Thymus (tissue), 11 donors: ENCODE data around the gene KAT7. TPM values are rescaled to one million over a fixed set of nuclear protein-coding genes. Genes with fewer than 3 reads are reported as not detected.
"Not testable (repeated sequence)": the region's sequence is repeated elsewhere in the genome, so short reads cannot be mapped to it uniquely, and the experiment has no call there.

Source experiments
- DNase-seq, 9 donors: peaks; one replicate each; pipeline ENCODE4 v3.0.0-alpha.2; 2013; ENCODE audit warnings: low spot score in 9 of 9, low read depth in 6 of 9, missing footprints in 1 of 9
- H3K27ac ChIP-seq, 2 donors: one replicate each; pipeline ENCODE4 v1.5.1; 2013; ENCODE audit warnings: control low read depth in 1 of 2, low read depth in 1 of 2, low read length in 1 of 2, mild to moderate bottlenecking in 1 of 2, moderate library complexity in 1 of 2
- H3K27me3 ChIP-seq, 2 donors: one replicate each; pipeline ENCODE4 v1.5.1; 2013; ENCODE audit warnings: low read length in 1 of 2; ENCODE audit not compliant: control insufficient read depth in 2 of 2, insufficient read depth in 1 of 2
- H3K36me3 ChIP-seq, 2 donors: one replicate each; pipeline ENCODE4 v1.5.1; 2013; ENCODE audit warnings: low read length in 1 of 2, mild to moderate bottlenecking in 1 of 2, moderate library complexity in 1 of 2; ENCODE audit not compliant: control insufficient read depth in 2 of 2, insufficient read depth in 2 of 2
- H3K4me1 ChIP-seq, 2 donors: one replicate each; pipeline ENCODE4 v1.5.1; 2013; ENCODE audit warnings: low read length in 2 of 2; ENCODE audit not compliant: control insufficient read depth in 2 of 2, insufficient read depth in 2 of 2
- H3K4me3 ChIP-seq, 2 donors: one replicate each; pipeline ENCODE4 v1.5.1; 2013; ENCODE audit warnings: low read length in 2 of 2, control low read depth in 1 of 2, mild to moderate bottlenecking in 1 of 2
- H3K9me3 ChIP-seq, 2 donors: one replicate each; pipeline ENCODE4 v1.5.1; 2013; ENCODE audit warnings: low read length in 1 of 2, mild to moderate bottlenecking in 1 of 2; ENCODE audit not compliant: control insufficient read depth in 2 of 2, insufficient read depth in 1 of 2
- WGBS: extraction: QIAGEN DNeasy Blood & Tissue Kit; methylation state at CpG from one replicate; pipeline ENCODE4 v1.1.7; 2013; 5-methylcytosine and 5-hydroxymethylcytosine counted together
- polyA plus RNA-seq: library from polyadenylated mRNA; stranded (reverse); fragments of 200-250 nt; gene quantifications from one replicate; pipeline ENCODE4 v1.2.3, GENCODE V29; 2013
- total RNA-seq: library from RNA; stranded (reverse); fragments of 120-200 nt; gene quantifications from one replicate; pipeline ENCODE4 v1.2.4, GENCODE V29; 2013
- donor health status: healthy.

Gene KAT7
- total and polyA plus RNA-seq, 2 donors: 14.2 to 28.9 TPM

DNA sequence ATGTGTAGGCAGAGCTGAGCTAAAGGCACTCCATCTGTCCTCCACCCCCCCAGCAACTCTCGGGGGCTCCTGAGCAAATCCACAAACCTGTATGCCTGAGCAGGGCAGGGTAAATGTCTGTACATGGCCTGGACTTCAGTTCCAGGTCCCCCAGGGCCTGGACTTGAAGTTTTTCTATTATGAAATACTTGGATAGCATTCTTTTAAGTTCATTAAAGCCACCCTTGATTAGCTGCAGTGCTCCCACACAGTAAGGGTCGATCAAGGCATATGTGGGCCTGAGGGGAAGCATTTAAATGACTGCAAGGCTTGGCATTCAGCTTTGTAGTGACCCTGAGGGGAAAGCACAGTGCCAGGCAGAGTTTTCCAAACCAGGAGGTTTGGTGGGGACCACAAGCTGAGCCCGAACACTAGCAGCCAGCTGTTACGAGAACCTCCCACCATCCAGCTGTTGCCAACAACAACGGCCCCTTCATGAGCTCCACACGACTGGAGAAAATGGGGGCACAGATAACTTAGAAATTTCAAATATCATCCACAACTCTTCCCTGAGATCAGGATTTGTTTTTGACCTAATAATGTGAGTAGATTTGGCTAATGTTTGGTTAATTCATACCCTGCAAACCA lies 31.2 kb upstream of the KAT7 start:
- Histone ChIP-seq H3K27me3 (no peaks in the 10 kb centered on the region), H3K9me3 (no peaks in the 10 kb centered on the region), H3K4me1 (peaks cover 61 to 64% of the 10 kb centered on the region in 2 donors), H3K4me3 (no peak overlapping the region), H3K27ac (peak overlapping the region; percentile 64 to 68), H3K36me3 (peaks cover 16 to 17% of the 10 kb centered on the region in 2 donors)
- 86% methylated on average over 6 of the region's 6 CpGs for WGBS
- DNase-seq: no peak

DNA sequence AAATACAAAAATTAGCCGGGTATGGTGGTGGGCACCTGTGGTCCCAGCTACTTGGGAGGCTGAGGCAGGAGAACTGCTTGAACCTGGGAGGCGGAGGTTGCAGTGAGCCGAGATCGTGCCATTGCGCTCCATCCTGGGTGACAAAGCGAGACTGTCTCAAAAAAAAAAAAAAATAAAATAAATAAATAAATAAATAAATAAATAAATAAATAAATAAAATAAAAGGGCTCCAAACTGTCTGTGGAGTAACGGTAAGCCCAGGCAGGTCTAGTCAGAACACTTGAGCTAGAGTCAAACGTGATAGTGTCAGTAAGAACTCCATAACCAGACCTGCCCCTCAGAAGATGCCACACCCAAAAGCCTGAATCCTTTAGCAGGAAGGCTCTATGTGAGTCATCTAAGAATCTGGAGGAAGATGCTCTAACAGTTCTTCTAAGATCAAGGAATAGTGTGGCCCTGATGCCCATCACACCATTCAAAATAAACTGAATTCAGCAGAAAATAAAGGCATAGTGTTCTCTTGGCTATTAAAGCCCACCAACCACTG lies 29.9 kb upstream of the KAT7 start:
- peaks cover 12 to 17% of the 10 kb centered on the region in 2 donors for H3K36me3 ChIP-seq
- H3K9me3 ChIP-seq, H3K27me3 ChIP-seq, DNase-seq, H3K27ac ChIP-seq, H3K4me3 ChIP-seq: not testable (repeated sequence)
- H3K4me1 ChIP-seq: peaks cover 59 to 65% of the 10 kb centered on the region in 2 donors
- 96% methylated on average over 8 of the region's 8 CpGs for WGBS

DNA sequence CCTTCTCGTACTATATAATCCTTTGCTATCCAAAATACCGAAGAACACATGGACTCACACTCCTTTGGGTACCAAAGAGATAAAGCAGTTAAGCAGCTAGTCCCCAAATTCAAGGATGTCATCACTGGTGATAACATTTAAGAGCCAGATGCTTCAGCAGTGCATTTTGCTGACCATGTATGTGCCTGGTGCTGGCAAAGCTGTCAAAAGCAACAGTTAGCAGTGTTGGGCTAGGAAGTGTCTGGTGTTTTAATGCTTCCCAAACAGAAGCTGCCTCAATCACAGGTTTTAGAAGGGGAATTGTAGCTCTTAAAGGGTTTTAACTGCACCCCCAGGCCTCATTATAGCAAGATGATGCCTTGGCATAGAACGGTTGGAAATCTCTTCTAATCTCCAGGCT lies 29.3 kb upstream of the KAT7 start:
- Histone ChIP-seq H3K27ac (no peak overlapping the region), H3K9me3 (peaks cover 0 to 2% of the 10 kb centered on the region in 2 donors), H3K4me3 (no peak overlapping the region), H3K27me3 (no peaks in the 10 kb centered on the region), H3K4me1 (peaks cover 55 to 58% of the 10 kb centered on the region in 2 donors), H3K36me3 (peaks cover 12 to 17% of the 10 kb centered on the region in 2 donors)
- 93% methylated on average over 3 of the region's 3 CpGs for WGBS
- no peak for DNase-seq

DNA sequence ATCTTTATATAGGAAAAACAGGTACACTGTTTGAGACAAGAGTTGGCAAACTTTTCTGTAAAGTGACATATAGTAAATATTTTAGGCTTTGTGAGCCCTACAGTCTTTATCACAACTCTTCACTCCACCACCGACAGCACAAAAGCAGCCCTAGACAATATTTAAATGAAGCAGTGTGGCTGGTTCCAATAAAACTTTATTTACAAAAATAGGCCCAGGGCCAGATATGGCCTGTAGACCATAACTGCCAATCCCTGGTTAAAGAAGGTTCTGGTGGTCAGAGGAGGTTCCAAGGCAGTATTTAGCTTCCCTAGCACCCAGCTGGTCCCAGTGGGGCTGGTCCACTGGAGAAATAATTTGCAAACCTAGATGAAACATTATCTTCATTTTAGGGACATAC lies 28.2 kb upstream of the KAT7 start:
- H3K27ac ChIP-seq: no peak overlapping the region
- peaks cover 0 to 5% of the 10 kb centered on the region in 2 donors for H3K9me3 ChIP-seq
- no peaks in the 10 kb centered on the region for H3K27me3 ChIP-seq
- peaks cover 50 to 52% of the 10 kb centered on the region in 2 donors for H3K4me1 ChIP-seq
- WGBS: 89% methylated on average over 1 of the region's 1 CpG
- peaks cover 7 to 17% of the 10 kb centered on the region in 2 donors for H3K36me3 ChIP-seq
- no peak overlapping the region for H3K4me3 ChIP-seq
- DNase-seq: no peak

DNA sequence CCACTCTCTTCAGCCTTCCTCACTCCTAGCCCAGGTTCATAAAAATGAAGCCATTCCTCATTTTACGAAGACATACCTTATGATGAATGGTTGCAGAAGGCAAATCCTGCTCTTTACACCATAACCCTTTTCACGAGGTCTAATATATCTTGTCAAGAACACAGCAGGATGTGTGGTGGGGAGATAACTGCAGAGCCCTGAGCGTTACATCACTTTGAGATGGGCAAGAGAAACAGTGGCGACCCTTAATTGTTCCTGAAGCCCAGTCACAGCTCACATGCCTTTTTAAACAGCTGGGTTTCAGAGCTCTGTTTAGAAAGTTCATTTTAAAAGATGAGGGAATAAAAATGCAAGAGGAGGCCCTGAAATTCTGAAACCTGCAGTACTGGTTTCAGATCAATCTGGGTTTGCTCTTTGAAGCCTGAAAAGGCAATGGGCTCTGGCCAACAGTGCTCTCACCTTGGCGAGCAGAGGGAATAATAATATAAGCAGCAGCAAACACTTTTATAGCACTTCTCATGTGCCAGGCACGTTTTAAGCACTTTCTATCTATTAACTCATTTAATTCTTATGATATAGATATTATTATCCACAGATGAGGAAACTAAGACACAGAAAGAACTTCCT lies 27.4 kb upstream of the KAT7 start:
- DNase-seq: no peak
- Histone ChIP-seq H3K36me3 (peaks cover 6 to 17% of the 10 kb centered on the region in 2 donors), H3K4me3 (peak overlapping the region in 1 of 2 donors; percentile 87), H3K9me3 (peaks cover 0 to 5% of the 10 kb centered on the region in 2 donors), H3K27ac (no peak overlapping the region), H3K27me3 (no peaks in the 10 kb centered on the region), H3K4me1 (peaks cover 43 to 46% of the 10 kb centered on the region in 2 donors)
- WGBS: 56% methylated on average over 6 of the region's 6 CpGs

DNA sequence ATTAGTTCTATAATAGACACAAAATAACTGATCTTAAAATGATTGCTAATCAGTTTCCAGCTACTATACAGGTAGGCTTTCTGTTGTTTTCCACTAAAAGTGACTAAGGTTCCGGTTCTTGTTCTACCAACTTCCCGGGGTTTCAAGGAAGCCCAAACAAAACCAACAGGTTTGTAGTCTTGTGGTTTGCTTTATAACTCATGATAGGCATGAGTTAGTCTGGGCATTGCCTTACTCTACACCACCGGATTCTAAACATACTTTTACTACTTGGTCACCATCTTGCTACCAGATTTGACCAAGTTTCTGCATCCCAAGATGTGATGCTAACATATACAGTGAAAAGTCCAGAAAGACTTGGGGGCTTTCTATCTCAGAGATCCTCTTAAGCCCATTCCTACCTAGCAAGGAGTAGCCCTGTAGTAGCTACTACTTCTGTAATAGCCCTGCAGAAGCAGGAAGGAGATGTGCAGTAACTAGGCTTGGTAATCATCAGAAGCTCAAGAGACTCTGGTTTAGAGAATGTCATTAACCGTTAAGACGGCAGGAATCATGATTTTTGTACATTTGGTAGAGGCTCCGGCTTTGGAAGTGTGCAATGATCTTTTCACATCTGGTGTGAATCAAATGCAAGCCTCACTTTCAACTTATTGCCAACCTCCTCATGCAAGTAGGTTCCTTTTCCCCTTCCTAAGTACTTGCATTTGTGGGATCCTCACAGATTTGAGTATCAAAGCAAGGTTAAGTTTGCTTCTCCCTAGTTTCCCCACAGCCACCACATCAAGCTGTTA lies 26.1 kb upstream of the KAT7 start:
- Histone ChIP-seq H3K9me3 (peaks cover 0 to 5% of the 10 kb centered on the region in 2 donors), H3K36me3 (peaks cover 4 to 15% of the 10 kb centered on the region in 2 donors), H3K27me3 (no peaks in the 10 kb centered on the region), H3K27ac (peak overlapping the region in 1 of 2 donors; percentile 46), H3K4me3 (peak overlapping the region; percentile 74 to 87), H3K4me1 (peaks cover 31 to 34% of the 10 kb centered on the region in 2 donors)
- 31% methylated on average over 6 of the region's 6 CpGs for WGBS
- peak in 1 of 9 donors; percentile 28 for DNase-seq

DNA sequence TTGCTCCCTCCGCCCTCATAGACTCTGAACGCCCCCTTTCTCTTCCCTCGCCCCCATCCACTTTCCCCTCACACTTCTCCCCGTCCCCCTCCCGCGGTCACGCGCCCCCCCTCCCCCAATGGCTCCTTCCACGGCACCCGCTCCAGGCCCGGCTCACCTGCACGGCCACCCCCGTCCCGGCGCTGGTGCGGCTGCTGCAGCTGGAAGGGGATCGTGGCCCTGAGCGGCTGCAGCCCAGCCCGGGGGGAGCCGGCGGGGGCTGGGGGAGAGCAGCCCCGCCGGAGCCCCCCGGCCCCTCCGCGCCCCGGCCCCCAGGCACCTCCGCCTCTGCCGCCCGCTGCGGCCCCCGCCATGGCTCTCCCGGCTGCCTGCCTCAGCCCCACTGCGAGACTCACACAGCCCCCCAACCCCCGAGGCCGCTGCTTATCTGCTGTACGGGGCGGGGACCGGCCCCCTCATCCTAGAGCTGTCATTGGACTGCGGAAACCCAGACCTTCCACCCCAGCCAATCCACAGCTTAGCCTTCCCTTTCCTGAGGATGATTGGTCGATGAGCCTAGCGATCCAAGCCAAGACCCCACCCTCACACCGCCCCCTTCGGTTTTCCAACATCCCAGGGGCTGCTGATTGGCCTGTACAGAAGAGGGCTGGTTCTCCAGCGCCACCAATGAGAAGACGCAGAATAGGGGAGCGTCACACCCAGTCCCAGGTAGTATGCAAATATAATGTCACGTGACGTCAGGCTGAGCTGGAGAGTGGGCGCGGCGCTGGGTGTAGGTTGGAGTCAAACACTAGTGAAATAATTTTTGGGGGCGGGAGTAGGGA lies 24.5 kb upstream of the KAT7 start, which contains the start of gene FAM117A:
Gene FAM117A (minus strand): TSS at position 397 of the 824 bp plus-strand sequence. CDS start 44 bp downstream, at position 353.
- WGBS: 1% methylated on average over 53 of the region's 53 CpGs
- no peaks in the 10 kb centered on the region for H3K27me3 ChIP-seq
- peaks cover 4 to 5% of the 10 kb centered on the region in 2 donors for H3K36me3 ChIP-seq
- peaks cover 29% of the 10 kb centered on the region in 2 donors for H3K4me1 ChIP-seq
- peaks cover 0 to 5% of the 10 kb centered on the region in 2 donors for H3K9me3 ChIP-seq
- H3K4me3 ChIP-seq: peak within 1 kb of the TSS; percentile 74 to 87
- H3K27ac ChIP-seq: peak within 1 kb of the TSS; percentile 55 to 64
- peak; percentile 86 to 98 (median 96) for DNase-seq

DNA sequence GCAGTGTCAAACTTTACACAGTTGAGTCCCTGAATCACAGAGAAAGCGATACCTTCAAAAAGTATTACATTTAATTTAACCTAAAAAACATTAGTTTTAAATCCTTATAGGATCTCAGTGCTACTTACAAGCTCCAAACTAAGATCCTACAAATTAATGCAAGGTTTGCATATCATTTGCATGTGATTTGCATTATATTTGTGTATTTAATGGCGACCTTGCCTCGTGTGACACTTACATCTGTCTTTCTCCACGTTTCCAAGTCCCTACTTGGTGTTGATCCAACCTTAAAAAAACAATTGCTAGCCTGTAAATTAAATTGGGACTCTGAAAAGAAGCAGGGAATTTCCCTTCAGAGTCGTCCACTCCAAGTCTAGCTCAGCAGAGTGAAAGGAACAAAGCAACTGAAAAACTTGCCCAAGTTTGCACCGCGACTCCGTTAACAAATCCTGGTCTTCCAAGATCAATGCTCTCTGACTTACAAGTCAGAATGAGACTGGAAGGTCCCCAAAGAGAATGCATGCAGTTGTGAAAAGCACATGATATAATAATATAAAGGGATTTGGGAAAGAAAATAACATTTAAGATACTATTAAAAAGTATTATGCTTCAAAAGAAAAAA lies 23.8 kb upstream of the KAT7 start:
- H3K27me3 ChIP-seq: no peaks in the 10 kb centered on the region
- peak overlapping the region; percentile 4 to 39 for H3K27ac ChIP-seq
- H3K4me3 ChIP-seq: peak overlapping the region; percentile 74 to 87
- WGBS: 45% methylated on average over 8 of the region's 8 CpGs
- H3K4me1 ChIP-seq: peaks cover 26 to 29% of the 10 kb centered on the region in 2 donors
- H3K36me3 ChIP-seq: peaks cover 0 to 5% of the 10 kb centered on the region in 2 donors
- peaks cover 0 to 5% of the 10 kb centered on the region in 2 donors for H3K9me3 ChIP-seq
- no peak for DNase-seq
